Left colon (tissue), 2 donors: ENCODE results near the gene SLC25A12. TPM values are rescaled to one million over a fixed set of nuclear protein-coding genes. Genes with fewer than 3 reads are reported as not detected.
"Not testable (repeated sequence)": the region's sequence is repeated elsewhere in the genome, so short reads cannot be mapped to it uniquely, and the experiment has no call there.

Experiments used
- ATAC-seq: fragments of 200-7000 bp; cut with Tn5 transposase; one replicate; pipeline ENCODE4 v1.9.1; 2020; ENCODE audit warnings: mild to moderate bottlenecking, moderate library complexity
- DNase-seq, 2 donors: peaks; one replicate each; pipeline ENCODE4 v3.0.0-alpha.2; 2020
- intact Hi-C, 2 donors: fragments of 100-400 bp; cut with DNase I in 1 of 2; cut with micrococcal nuclease in 1 of 2; formaldehyde crosslinking; loops; one replicate each; pipeline versions ENCODE4 v1.11.2 to v1.14.0; 2022; cut with DNase I, micrococcal nuclease
- total RNA-seq, 2 donors: library from RNA; stranded (reverse); fragmentation: NEBNext Ultra II Directional; extraction: Animal tissue kit (Norgen Biotek cat#: 25700); gene quantifications; one replicate each; pipeline ENCODE4 v1.2.1, GENCODE V29; 2021
- donor health status: DM: no; HTN: no; CAD: no.
- donor health status: DM: yes; HTN: yes; CAD: no.

Gene SLC25A12
- total RNA-seq, 2 donors from 2014 or later, result 17.9 to 22.4 TPM

- DNase-seq (no peak), ATAC-seq (no peak)
- intact Hi-C loops, result no loop called here
Measured at GRCh38 chr2:171837736-171838135, 56.3 kb downstream of the SLC25A12 start.

GRCh38 chr2:171836146-171836910 is 57.7 kb downstream of the SLC25A12 start:
- ATAC-seq (no peak), DNase-seq (no peak)
- intact Hi-C loops, result no loop called here

- intact Hi-C loops, result no loop called here
- no peak for ATAC-seq
- DNase-seq, result no peak
Measured at GRCh38 chr2:171835386-171835785, 58.7 kb downstream of the SLC25A12 start.

GRCh38 chr2:171834286-171834685 is 59.8 kb downstream of the SLC25A12 start:
- intact Hi-C loops, result no loop called here
- no peak for ATAC-seq
- DNase-seq, result no peak

- no peak for DNase-seq
- ATAC-seq, result no peak
- intact Hi-C loops, result no loop called here
Measured at GRCh38 chr2:171832489-171832888, 61.6 kb downstream of the SLC25A12 start.

- no peak for DNase-seq
- no peak for ATAC-seq
- intact Hi-C loops, result no loop called here
Measured at GRCh38 chr2:171830039-171830438, 64.0 kb downstream of the SLC25A12 start.

GRCh38 chr2:171824086-171824485 is 70.0 kb downstream of the SLC25A12 start:
- ATAC-seq (no peak), DNase-seq (no peak)
- intact Hi-C loops, result no loop called here

- ATAC-seq (no peak), DNase-seq (no peak)
Measured at GRCh38 chr2:171822525-171823322, 71.3 kb downstream of the SLC25A12 start.

GRCh38 chr2:171819453-171819852 is 74.6 kb downstream of the SLC25A12 start:
- intact Hi-C loops, result no loop called here
- no peak for ATAC-seq
- DNase-seq, result no peak

More at GRCh38 chr2:171822525-171823322, 71.3 kb downstream of the SLC25A12 start:
- intact Hi-C loops, result no loop called here

GRCh38 chr2:171814883-171815282 is 79.2 kb downstream of the SLC25A12 start:
- DNase-seq (no peak), ATAC-seq (no peak)
- intact Hi-C loops, result no loop called here

GRCh38 chr2:171814174-171814573 is 79.9 kb downstream of the SLC25A12 start:
- ATAC-seq (no peak), DNase-seq (no peak)
- intact Hi-C loops, result no loop called here

- DNase-seq (no peak), ATAC-seq (no peak)
- intact Hi-C loops, result no loop called here
Measured at GRCh38 chr2:171813729-171814128, 80.3 kb downstream of the SLC25A12 start.

GRCh38 chr2:171813126-171813525 is 80.9 kb downstream of the SLC25A12 start:
- intact Hi-C loops, result no loop called here
- DNase-seq, result no peak
- no peak for ATAC-seq

- intact Hi-C loops, result no loop called here
- no peak for DNase-seq
- peak; percentile 54 for ATAC-seq
Measured at GRCh38 chr2:171811245-171811628, 82.8 kb downstream of the SLC25A12 start.

- intact Hi-C loops, result no loop called here
- no peak for DNase-seq
- ATAC-seq, result no peak
Measured at GRCh38 chr2:171810422-171811244, 83.4 kb downstream of the SLC25A12 start.

- DNase-seq, ATAC-seq, intact Hi-C loops: not testable (repeated sequence)
Measured at GRCh38 chr2:171808885-171809284, 85.2 kb downstream of the SLC25A12 start.

- intact Hi-C loops, result no loop called here
- DNase-seq (no peak), ATAC-seq (no peak)
Measured at GRCh38 chr2:171807831-171808393, 86.1 kb downstream of the SLC25A12 start.

- intact Hi-C loops, result no loop called here
- DNase-seq, result no peak
- no peak for ATAC-seq
Measured at GRCh38 chr2:171807119-171807518, 86.9 kb downstream of the SLC25A12 start.

- DNase-seq (no peak), ATAC-seq (no peak)
- intact Hi-C loops, result no loop called here
Measured at GRCh38 chr2:171804456-171804855, 89.6 kb downstream of the SLC25A12 start.
